ENCODE measurements around the gene HP. TPM values are rescaled to one million over a fixed set of nuclear protein-coding genes. Genes with fewer than 3 reads are reported as not detected.

HP gene
- total RNA-seq, 1 experiment from 2014 or later: 9.8 TPM

DNA sequence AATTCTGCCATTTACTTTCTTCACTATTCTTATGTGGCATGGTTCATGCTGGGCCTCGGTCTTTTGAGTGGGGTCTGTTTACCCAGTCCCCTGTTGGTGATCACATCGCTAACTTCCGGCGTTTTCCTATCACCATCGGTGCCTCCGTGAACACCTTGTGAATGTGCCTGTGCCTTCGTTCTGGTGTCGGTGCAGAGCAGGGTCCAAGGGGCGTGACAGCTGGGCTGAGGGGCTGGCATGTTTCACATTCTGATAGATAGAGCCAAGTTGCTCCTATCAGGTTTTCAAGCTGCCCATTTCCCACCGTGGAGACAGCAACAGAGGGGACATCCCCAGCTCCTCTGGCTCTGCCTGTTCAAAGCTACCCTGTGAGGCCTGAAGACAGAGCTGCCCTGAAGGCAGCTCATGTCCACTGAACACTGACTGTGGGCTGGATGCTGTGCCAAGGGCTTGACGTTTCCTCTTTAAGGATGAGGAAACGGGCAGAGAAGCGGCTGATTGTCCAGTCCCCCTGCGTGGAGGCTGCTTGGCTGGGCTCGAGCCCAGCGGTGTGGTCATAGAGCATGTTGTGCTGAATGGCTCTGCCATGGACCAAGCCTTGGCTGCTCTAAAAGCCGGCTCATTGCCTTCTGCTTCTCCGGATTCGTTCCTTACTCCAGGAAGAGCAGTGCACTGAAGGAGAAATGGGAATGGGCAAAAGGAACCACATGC is 28.7 kb upstream of the HP start:
- Histone ChIP-seq H3K4me3 (ENCODE audit: insufficient read depth, low read depth, low read length) (no peak overlapping the region), H3K36me3 (replicated peaks; ENCODE audit: control insufficient read depth, insufficient read depth, low read length) (peaks cover 8% of the 10 kb centered on the region), H3K27me3 (ENCODE audit: control insufficient read depth, insufficient read depth, low read length) (no peaks in the 10 kb centered on the region)
- no peak for DNase-seq

DNA sequence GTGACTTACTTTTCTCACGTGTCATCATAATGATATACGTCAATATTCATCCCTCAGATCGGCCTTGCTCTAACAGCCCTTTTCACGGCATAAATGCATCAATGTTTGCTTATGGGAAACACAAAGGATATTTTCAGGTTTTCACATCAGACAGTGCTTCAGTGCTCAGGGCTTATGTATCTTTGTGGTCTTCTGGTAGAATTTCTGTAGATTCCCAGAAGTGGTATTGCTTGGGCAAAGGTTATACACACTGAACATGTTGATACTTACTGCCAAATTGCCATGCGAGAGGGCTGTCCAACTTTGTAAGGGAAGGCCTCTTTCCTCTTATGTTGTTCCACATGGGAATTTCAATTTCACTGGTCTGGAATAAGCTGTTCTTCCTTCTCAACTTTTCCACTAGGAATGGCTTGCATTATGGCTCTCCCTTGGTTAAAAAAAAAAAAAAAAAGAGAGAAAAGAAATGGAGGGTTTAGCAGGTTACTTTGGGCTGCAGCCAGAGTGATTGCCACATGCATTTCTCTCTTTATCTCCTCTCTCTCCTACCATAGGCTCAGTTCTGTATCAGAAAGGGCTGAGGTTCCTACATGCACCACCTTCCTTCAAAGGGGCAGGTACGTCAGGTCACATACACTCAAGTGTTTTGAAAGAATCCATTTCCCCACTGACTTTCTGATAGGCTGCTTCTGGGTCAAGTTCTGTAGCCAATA is 26.5 kb upstream of the HP start:
- DNase-seq: no peak
- H3K27me3 ChIP-seq (ENCODE audit: control insufficient read depth, insufficient read depth, low read length): no peaks in the 10 kb centered on the region
- H3K4me3 ChIP-seq (ENCODE audit: insufficient read depth, low read depth, low read length): no peak overlapping the region
- peaks cover 5% of the 10 kb centered on the region for H3K36me3 ChIP-seq (replicated peaks; ENCODE audit: control insufficient read depth, insufficient read depth, low read length)

DNA sequence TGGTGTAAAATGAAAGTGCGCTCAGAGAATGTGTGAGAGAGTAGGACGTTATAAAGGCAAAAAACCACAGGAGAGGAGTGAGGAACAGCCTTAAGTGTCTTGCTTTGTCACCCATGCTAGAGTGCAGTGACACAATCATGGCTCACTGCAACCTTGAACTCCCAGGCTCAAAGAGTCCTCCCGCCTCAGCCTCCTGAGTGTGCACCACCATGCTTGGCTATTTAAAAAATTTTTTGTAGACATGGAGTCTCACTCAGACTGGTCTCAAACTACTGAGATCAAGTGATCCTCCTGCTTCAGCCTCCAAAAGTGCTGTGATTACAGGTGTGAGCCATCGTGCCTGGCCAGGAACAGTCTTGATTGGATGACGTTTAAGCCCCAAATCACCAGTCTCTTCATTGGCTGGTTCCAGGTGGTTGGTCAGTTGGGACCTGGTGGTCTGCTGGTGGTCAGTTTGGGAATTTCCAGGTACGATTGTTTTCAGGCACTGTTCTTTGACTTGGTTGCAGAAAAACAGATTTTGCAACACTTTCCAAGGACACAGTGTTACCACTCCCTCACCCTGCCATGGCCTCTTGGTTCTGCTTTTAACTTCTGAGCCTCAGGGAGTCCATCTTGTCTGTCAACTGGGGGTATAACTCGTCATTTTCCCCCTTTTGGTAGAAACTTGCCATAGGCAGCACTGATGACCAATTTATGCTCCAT is 24.6 kb upstream of the HP start:
- H3K36me3 ChIP-seq (replicated peaks; ENCODE audit: control insufficient read depth, insufficient read depth, low read length): no peaks in the 10 kb centered on the region
- no peak overlapping the region for H3K4me3 ChIP-seq (ENCODE audit: insufficient read depth, low read depth, low read length)
- no peaks in the 10 kb centered on the region for H3K27me3 ChIP-seq (ENCODE audit: control insufficient read depth, insufficient read depth, low read length)
- no peak for DNase-seq

DNA sequence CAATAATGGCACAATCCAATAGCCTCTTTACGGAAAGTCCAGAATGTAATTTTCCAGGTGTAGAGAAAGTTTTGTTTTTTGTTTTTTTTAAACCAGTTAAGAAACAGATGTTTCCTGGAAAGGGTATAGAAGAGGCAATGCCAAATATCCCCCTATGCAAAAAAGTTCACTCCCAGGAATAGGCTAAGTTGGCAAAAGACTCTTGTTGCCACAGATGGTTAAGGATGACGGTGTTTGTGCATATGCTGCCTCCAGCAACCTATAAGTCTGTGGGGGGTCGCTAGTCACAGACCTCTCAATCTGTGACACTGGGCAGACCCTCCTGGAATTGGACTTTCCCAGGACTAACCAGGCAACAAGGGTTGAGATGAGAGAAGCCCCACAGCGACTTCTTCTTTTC is 20.9 kb upstream of the HP start:
- no peak for DNase-seq
- Histone ChIP-seq H3K4me3 (ENCODE audit: insufficient read depth, low read depth, low read length) (no peak overlapping the region), H3K27me3 (ENCODE audit: control insufficient read depth, insufficient read depth, low read length) (no peaks in the 10 kb centered on the region), H3K36me3 (replicated peaks; ENCODE audit: control insufficient read depth, insufficient read depth, low read length) (no peaks in the 10 kb centered on the region)

DNA sequence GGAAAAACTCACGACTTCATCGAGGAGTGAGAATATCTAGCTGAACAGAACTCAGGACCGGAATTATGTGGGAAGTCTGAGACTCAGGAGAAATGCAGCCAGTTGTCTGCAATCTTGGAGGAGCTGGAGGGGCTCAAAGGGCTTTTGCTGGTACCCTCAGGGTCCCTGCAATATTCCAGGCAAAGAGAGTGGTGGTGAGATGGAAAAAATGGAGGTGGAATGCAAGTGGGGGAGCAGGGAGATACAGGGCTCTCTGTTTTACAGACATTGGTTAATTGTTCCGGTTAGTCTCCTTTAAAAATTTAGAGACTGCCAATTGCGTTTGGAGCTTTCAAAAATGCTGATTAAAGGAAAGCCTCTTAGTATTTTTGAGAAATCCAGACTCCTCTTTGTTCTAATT is 18.2 kb upstream of the HP start:
- H3K4me3 ChIP-seq (ENCODE audit: insufficient read depth, low read depth, low read length): no peak overlapping the region
- DNase-seq: peak; percentile 37
- no peaks in the 10 kb centered on the region for H3K36me3 ChIP-seq (replicated peaks; ENCODE audit: control insufficient read depth, insufficient read depth, low read length)
- H3K27me3 ChIP-seq (ENCODE audit: control insufficient read depth, insufficient read depth, low read length): no peaks in the 10 kb centered on the region

DNA sequence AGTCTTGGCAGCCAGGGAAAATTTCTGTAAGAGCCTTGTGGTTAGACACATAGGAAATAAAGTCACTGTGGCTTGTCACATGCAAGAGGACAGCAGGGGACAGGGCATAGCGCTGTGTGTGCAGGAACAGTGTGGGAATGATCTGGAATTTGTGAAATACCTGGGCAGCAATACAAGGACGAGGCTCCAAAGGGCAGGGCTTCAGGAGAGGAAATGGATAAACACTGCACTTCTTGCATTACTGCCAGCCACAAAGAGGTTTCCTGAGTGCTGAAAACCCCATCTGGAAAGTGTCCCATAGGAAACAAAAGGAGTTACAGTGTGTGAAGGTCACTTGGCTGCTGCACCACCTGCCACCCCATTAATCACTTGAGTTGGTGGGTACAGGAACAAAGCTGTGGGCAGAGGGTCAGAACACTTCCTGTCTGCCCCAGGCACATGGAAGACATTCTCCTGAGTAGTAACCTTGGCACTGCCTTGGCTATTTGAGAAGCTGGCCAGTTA is 12.1 kb upstream of the HP start:
- no peaks in the 10 kb centered on the region for H3K27me3 ChIP-seq (ENCODE audit: control insufficient read depth, insufficient read depth, low read length)
- H3K36me3 ChIP-seq (replicated peaks; ENCODE audit: control insufficient read depth, insufficient read depth, low read length): no peaks in the 10 kb centered on the region
- DNase-seq: no peak
- H3K4me3 ChIP-seq (ENCODE audit: insufficient read depth, low read depth, low read length): no peak overlapping the region

DNA sequence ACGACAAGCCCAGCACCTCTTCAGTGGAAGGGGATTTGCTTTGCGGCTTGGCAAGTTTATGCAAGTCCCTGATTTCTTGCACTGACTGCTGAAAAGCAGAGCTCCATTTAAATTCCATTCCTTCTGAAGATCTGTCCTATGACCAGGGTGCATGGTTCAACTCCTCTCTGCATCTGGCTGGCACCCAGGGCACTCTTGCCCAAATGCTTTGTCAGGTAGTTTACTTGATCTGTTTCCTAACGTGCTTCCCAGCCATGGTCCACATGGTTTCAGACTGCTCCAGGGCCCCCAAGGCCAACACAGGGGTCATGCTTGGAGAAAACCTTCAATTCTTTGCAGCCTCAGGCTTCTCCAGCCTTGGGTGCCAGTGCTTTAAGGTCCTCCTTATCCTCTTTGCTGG is 11.2 kb upstream of the HP start:
- no peak overlapping the region for H3K4me3 ChIP-seq (ENCODE audit: insufficient read depth, low read depth, low read length)
- H3K27me3 ChIP-seq (ENCODE audit: control insufficient read depth, insufficient read depth, low read length): no peaks in the 10 kb centered on the region
- DNase-seq: no peak
- no peaks in the 10 kb centered on the region for H3K36me3 ChIP-seq (replicated peaks; ENCODE audit: control insufficient read depth, insufficient read depth, low read length)

DNA sequence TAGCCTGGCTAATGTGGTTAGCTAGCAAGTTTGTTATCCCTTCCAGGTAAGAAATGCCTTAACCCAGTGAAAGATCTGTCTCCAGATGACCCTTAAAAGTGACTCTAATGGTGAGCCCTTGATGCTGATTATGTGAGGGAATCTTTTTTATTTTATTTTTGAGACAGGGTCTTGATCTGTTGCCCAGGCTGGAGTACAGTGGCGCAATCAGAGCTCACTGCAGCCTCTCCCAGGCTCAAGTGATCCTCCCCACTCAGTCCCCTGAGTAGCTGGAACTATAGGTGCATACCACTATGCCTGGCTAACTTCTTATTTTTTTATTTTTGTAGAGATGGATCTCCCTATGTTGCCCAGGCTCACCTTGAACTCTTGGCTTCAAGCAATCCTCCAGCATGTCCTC is 10.8 kb upstream of the HP start:
- H3K27me3 ChIP-seq (ENCODE audit: control insufficient read depth, insufficient read depth, low read length): no peaks in the 10 kb centered on the region

DNA sequence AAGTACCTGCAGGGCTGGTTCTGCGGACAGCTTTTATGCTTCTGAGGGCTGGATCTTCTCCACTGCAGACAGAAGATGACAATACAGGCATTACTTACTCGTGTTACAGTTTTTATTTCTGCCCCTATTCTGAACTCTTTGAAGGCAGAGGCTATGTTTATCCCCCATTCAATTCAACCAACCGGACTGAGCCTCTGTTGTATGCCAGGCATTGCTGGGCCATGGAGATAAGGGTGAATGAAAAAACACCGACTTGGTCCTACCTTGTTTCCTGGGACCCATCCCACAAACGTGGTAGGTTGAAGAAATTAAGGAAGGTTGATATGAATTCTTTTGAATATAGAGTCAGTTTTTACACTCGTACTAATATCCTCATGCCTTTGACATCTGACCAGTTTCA is 10.0 kb upstream of the HP start:
- no peaks in the 10 kb centered on the region for H3K27me3 ChIP-seq (ENCODE audit: control insufficient read depth, insufficient read depth, low read length)
- DNase-seq: no peak
- H3K4me3 ChIP-seq (ENCODE audit: insufficient read depth, low read depth, low read length): no peak overlapping the region
- no peaks in the 10 kb centered on the region for H3K36me3 ChIP-seq (replicated peaks; ENCODE audit: control insufficient read depth, insufficient read depth, low read length)

More for the DNA sequence above, 10.8 kb upstream of the HP start:
- no peak overlapping the region for H3K4me3 ChIP-seq (ENCODE audit: insufficient read depth, low read depth, low read length)
- no peaks in the 10 kb centered on the region for H3K36me3 ChIP-seq (replicated peaks; ENCODE audit: control insufficient read depth, insufficient read depth, low read length)
- DNase-seq: no peak

DNA sequence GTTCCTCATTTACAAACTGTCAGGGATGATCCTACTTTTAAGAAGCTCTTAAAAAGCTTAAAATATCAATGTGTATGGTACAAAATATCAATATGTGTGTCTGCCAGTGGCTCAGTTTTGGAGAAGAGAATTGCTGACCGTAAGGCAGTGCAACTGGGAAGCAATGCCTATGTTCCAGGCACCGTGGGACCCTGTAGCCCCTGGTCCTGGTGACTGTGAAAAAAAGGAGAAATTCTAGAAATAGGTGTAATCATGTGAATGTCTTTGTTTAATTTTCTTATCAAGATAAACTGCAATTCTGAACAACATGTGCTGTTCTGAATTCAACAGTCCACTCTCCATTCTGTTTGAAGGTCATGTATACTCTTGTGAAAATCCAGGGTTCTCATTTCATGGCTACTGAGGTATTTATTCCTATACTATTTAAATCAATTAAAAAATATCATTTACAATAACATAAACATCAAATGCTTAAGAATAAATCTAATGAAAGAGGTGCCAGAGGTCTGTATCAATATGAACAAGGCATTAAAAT is 9.4 kb upstream of the HP start:
- Histone ChIP-seq H3K36me3 (replicated peaks; ENCODE audit: control insufficient read depth, insufficient read depth, low read length) (no peaks in the 10 kb centered on the region), H3K4me3 (ENCODE audit: insufficient read depth, low read depth, low read length) (no peak overlapping the region)
- DNase-seq: no peak

DNA sequence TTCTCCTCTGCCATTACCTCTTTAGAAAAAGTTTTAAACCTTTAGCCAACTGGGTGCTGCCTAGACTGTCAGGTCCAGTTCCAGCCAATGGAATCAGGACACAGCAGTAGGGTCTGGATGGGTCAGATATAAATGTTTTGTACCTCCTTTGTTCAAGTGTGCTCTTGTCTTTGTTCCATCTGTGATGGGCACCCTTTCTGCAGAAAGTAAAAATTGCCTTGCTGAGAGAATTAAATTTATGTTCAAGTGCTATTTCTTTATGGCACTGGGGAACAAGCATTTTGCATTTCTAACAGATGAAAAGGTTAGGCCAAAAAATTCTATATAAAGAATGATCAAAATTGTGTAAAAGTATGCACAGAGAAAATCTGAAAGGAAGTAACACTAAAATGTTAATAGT is 5.2 kb upstream of the HP start:
- no peak for DNase-seq
- no peaks in the 10 kb centered on the region for H3K36me3 ChIP-seq (replicated peaks; ENCODE audit: control insufficient read depth, insufficient read depth, low read length)
- H3K27me3 ChIP-seq (ENCODE audit: control insufficient read depth, insufficient read depth, low read length): no peaks in the 10 kb centered on the region
- H3K4me3 ChIP-seq (ENCODE audit: insufficient read depth, low read depth, low read length): no peak overlapping the region

More for the DNA sequence above, 9.4 kb upstream of the HP start:
- H3K27me3 ChIP-seq (ENCODE audit: control insufficient read depth, insufficient read depth, low read length): no peaks in the 10 kb centered on the region

DNA sequence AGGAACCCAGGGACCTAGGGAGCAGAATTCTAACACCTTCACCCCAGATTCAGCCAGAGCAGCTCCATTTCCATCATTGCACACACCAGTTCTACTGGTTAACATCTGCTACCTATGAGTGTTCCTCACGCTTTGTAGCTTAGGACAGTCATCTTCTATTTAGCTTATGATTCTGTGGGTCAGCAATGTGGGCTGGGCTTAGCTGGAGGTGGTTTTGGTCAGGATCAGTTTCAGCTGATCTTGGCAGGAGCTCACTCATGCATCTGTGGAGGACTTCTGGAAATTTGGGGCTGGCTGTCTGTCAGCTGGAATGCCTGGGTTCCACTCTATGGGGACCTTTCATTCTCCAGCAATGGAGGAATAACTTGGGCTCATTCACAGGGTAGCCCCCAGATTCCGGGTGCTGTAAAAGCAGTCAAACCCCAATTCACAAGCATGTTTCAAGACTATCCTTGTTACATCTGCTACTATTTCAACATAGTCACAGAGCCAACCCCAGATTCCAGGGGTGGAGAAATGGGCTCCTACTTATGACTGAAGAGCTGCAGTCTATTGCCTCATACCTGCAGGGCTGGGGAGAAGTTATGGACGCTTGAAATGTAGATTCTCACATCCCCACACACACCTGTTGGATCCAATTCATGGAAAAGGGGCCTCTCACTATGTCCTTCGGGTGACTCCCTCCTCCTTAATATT is 3.4 kb upstream of the HP start:
- Histone ChIP-seq H3K27me3 (ENCODE audit: control insufficient read depth, insufficient read depth, low read length) (no peaks in the 10 kb centered on the region), H3K4me3 (ENCODE audit: insufficient read depth, low read depth, low read length) (no peak overlapping the region), H3K36me3 (replicated peaks; ENCODE audit: control insufficient read depth, insufficient read depth, low read length) (no peaks in the 10 kb centered on the region)
- no peak for DNase-seq

DNA sequence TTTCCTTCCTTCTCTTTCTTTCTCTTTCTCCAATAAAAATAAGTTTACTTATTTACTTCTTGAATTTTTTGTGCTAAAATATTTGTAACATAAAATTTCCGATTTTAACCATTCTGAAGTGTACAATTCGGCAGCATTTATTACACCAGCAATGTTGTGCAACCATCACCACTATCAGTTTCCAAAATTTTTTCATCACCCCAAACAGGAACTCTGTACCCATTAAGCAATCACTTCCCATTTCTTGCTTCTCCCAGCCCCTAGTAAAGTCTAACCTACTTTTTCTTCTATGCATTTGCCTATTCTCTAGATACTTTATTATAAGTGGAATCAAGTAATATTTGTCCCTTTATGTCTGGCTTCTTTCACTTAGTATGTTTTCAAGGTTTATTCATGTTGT is 2.5 kb upstream of the HP start:
- no peak overlapping the region for H3K4me3 ChIP-seq (ENCODE audit: insufficient read depth, low read depth, low read length)
- H3K27me3 ChIP-seq (ENCODE audit: control insufficient read depth, insufficient read depth, low read length): no peaks in the 10 kb centered on the region
- no peak for DNase-seq

DNA sequence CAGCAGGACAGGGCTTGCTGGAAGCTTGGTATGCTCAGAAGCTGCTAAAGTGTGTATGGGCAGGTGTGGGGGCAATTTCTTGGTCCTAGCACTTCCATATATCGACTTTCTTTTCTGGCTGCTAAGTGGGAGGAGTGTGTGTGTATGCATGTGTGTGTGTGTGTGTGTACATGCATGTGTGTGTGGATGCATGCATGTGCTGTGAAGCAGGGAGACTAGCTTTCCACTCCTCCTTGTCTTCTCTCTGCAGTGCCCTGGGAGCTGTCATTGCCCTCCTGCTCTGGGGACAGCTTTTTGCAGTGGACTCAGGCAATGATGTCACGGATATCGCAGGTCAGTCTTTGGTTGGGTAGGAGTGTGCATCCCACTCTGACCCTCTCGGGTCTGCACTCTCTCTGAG is 1.6 kb downstream of the HP start:
- Histone ChIP-seq H3K36me3 (replicated peaks; ENCODE audit: control insufficient read depth, insufficient read depth, low read length) (no peaks in the 10 kb centered on the region), H3K27me3 (ENCODE audit: control insufficient read depth, insufficient read depth, low read length) (no peaks in the 10 kb centered on the region), H3K4me3 (ENCODE audit: insufficient read depth, low read depth, low read length) (no peak overlapping the region)
- no peak for DNase-seq

More for the DNA sequence above, 2.5 kb upstream of the HP start:
- H3K36me3 ChIP-seq (replicated peaks; ENCODE audit: control insufficient read depth, insufficient read depth, low read length): no peaks in the 10 kb centered on the region

Measured in H7 (cell line).